ENCODE results near the gene KCNG1.

GRCh38 chr20:51042064-51042463, 19.2 kb upstream of the KCNG1 start:
- TF ChIP-seq POLR2A (IDR thresholded peaks at IDR 0.05), result no peak
- TF ChIP-seq CTCF (IDR thresholded peaks at IDR 0.05), result no peak

Data from lower leg skin (tissue), 3 donors.